Stimulated activated CD8-positive, alpha-beta memory T cell treated with anti-CD3 and anti-CD28 coated beads, Interleukin-15, amount 100 ng/mL, for 4 hours (primary cell): ENCODE data around the gene NBR1.
"Not testable (repeated sequence)": the region's sequence is repeated elsewhere in the genome, so short reads cannot be mapped to it uniquely, and the experiment has no call there.

Experiments
- DNase-seq, 2 donors: peaks; one replicate each; pipeline ENCODE4 v3.0.0-alpha.2; 2020; ENCODE audit warnings: low read depth in 2 of 2

The NBR1 gene

GRCh38 chr17:43170766-43171585 lies at the start of gene NBR1:
NBR1 (plus strand) TSS chr17:43171214; CDS start chr17:43175800, 4,586 bp downstream.
- peak; percentile 86 to 94 for DNase-seq

- peak; percentile 78 to 88 for DNase-seq
Measured at GRCh38 chr17:43125133-43125966, 45.7 kb upstream of the NBR1 start, which contains the start of gene BRCA1. BRCA1 (minus strand) TSS chr17:43125364; CDS start chr17:43124096, 1,268 bp downstream.

- no peak for DNase-seq
Measured at GRCh38 chr17:43125967-43126910, 44.8 kb upstream of the NBR1 start.

- no peak for DNase-seq
Measured at GRCh38 chr17:43126911-43127290, 44.1 kb upstream of the NBR1 start.

GRCh38 chr17:43127333-43127876 lies 43.6 kb upstream of the NBR1 start:
- not testable (repeated sequence) for DNase-seq

- DNase-seq: no peak
Measured at GRCh38 chr17:43129671-43130010, 41.4 kb upstream of the NBR1 start.

- DNase-seq: no peak
Measured at GRCh38 chr17:43132117-43132516, 38.9 kb upstream of the NBR1 start.

GRCh38 chr17:43133439-43133838 lies 37.6 kb upstream of the NBR1 start:
- DNase-seq: not testable (repeated sequence)

GRCh38 chr17:43134774-43135453 lies 36.1 kb upstream of the NBR1 start:
- no peak for DNase-seq

- no peak for DNase-seq
Measured at GRCh38 chr17:43135454-43135819, 35.6 kb upstream of the NBR1 start.

- DNase-seq: not testable (repeated sequence)
Measured at GRCh38 chr17:43136574-43136973, 34.4 kb upstream of the NBR1 start.

- DNase-seq: not testable (repeated sequence)
Measured at GRCh38 chr17:43138531-43138930, 32.5 kb upstream of the NBR1 start.

GRCh38 chr17:43140396-43141332 lies 30.4 kb upstream of the NBR1 start:
- DNase-seq: no peak

GRCh38 chr17:43142153-43142552 lies 28.9 kb upstream of the NBR1 start:
- DNase-seq: no peak

- no peak for DNase-seq
Measured at GRCh38 chr17:43143201-43143600, 27.8 kb upstream of the NBR1 start.

GRCh38 chr17:43146649-43147048 lies 24.4 kb upstream of the NBR1 start:
- no peak for DNase-seq

- no peak for DNase-seq
Measured at GRCh38 chr17:43151880-43152456, 19.0 kb upstream of the NBR1 start.

GRCh38 chr17:43153197-43153835 lies 17.7 kb upstream of the NBR1 start:
- not testable (repeated sequence) for DNase-seq

GRCh38 chr17:43155666-43156065 lies 15.3 kb upstream of the NBR1 start:
- no peak for DNase-seq
